Limb (tissue), 2 donors: ENCODE measurements around the gene UBE2K.
"Not testable (repeated sequence)": the region's sequence is repeated elsewhere in the genome, so short reads cannot be mapped to it uniquely, and the experiment has no call there.

Source experiments
- DNase-seq, 2 donors: peaks; one replicate each; pipeline ENCODE4 v3.0.0-alpha.2; 2016; ENCODE audit errors: extremely low spot score in 2 of 2

The UBE2K gene

DNA sequence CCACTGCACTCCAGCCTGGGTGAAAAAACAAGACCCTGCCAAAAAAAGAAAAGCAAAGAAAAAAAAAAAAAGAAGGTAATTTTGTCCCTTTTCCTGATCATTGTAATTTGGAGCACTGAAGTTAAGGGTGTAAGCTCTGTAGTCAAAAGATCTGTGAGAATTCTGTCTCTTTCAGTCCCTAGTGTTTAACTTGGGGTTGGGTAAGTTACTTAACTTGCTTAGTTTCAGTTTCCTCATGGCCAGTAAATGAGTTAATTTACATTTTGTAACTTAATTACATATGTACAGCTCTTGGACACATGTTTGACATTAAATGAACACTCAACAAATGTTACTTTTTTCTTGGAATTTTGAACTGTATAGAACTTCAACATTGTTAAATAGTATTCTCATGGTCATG lies 10.9 kb upstream of the UBE2K start:
- DNase-seq: no peak

DNA sequence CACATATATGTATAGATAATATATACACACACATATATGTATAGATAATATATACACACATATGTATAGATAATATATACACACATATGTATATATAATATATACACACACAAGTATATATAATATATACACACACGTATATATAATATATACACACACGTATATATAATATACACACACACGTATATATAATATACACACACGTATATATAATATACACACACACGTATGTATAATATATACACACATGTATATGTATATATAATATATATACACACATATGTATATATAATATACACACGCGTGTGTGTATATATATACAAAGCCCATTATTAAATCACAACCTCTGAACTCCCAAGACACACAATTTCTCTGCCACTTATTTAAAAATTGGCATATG lies 8.0 kb upstream of the UBE2K start:
- no peak for DNase-seq

DNA sequence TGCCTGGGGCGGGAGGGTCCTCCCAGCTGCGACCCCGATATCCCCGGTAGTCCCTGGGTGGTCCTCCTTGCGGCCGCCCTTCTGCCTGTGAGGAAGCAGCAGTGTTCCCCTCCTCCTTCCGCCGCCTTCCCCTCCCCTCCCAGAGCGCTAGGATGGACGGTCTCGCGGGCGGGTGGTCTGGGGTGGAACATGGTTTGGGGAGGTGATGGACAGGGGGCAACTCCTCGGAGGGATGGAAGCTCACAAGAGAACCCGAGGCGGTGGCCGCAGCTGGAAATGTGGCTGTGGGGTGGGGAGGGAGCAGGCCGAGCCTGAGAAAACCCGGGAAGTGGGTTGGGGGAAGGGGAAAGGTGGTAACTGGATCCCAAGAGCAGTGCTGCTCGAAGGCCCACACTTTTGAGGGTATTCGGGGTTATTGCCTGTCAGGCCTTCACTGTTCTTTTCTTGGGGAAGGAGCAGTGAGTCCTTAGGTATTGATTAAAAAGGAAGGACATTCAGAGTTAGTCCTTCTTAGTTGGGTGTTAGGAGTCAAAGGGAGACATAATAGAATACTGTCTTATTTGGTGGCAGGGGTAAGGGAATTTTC lies 581 bp downstream of the UBE2K start:
- peak in 1 of 2 donors; percentile 80 for DNase-seq

GRCh38 chr4:39699687-39700409 lies 1.9 kb downstream of the UBE2K start:
- no peak for DNase-seq

DNA sequence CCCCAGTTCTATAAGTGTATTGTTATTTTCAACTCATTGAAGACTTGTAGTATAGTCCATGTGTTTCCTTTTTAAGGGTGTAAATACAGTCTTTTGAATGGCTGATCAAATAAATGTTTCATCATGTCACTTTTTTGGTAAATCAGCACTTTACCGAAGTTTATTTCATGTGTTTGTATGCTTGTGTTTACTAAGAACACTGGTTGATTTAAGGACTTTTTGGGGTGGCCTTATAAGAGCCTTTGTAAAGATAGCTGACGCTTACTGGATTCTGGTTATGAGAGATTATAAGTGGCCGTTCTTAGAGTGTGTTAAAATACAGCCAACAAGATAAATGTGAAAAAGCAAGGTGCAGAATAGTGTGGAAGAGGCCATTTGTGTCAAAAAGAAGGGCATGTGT lies 2.6 kb downstream of the UBE2K start:
- DNase-seq: no peak

DNA sequence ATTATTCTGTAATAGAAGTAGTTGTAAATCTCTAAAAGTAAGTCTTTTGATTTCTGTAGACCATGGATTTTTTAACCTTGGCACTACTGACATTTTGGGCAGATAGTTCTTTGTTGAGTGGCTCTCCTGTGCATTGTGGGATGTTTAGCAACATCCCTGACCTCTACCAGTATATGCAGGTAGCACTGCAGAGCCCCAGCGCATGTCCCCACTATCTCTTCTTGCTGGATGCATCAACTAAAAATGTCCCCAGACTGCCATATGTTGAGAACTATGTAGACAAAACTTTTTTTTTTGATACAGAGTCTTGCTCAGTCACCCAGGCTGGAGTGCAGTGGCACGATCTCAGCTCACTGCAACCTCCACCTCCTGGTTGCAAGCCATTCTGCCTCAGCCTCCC lies 4.8 kb downstream of the UBE2K start:
- DNase-seq: no peak

DNA sequence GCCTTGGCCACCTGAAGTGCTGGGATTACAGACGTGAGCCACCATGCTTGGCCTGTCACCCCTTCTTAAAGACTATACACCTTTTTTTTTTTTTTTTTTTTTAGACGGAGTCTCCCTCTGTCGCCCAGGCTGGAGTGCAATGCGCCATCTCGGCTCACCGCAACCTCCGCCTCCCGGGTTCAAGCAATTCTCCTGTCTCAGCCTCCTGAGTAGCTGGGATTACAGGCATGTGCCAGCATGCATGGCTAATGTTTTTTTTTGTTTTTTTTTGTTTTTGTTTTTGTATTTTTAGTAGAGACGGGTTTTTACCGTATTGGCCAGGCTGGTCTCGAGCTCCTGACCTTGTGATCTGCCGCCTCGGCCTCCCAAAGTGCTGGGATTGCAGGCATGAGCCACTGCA lies 6.9 kb downstream of the UBE2K start:
- DNase-seq: not testable (repeated sequence)

- no peak for DNase-seq
These were observed 8.4 kb downstream of the UBE2K start for GRCh38 chr4:39706334-39706733.

DNA sequence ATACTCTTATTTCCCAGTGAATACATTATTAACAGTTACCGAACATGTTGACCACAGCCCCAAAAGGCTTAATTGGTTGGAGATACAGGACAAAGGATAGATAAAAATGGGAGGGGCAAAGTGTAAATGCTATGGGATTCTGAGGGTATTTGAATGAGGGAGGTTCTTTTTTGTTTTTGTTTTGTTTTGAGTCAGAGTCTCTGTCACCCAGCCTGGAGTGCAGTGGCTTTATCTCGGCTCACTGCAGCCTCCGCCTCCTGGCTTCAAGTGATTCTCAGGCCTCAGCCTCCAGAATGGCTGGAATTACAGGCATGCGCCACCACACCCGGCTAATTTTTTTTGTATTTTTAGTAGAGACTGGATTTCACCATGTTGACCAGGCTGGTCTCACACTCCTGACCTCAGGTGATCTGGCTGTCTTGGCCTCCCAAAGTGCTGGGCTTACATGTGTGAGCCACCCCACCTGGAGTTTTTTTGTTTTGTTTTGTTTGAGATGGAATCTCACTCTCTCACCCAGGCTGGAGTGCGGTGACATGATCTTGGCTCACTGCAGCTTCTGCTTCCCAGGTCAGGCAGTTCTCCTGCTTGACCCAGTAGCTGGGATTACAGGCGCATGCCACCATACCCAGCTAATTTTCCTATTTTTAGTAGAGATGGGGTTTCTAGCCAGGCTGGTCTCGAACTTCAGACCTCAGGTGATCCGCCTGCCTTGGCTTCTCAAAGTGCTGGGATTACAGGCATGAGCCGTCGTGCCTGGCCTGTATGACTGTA lies 9.0 kb downstream of the UBE2K start:
- DNase-seq: no peak

DNA sequence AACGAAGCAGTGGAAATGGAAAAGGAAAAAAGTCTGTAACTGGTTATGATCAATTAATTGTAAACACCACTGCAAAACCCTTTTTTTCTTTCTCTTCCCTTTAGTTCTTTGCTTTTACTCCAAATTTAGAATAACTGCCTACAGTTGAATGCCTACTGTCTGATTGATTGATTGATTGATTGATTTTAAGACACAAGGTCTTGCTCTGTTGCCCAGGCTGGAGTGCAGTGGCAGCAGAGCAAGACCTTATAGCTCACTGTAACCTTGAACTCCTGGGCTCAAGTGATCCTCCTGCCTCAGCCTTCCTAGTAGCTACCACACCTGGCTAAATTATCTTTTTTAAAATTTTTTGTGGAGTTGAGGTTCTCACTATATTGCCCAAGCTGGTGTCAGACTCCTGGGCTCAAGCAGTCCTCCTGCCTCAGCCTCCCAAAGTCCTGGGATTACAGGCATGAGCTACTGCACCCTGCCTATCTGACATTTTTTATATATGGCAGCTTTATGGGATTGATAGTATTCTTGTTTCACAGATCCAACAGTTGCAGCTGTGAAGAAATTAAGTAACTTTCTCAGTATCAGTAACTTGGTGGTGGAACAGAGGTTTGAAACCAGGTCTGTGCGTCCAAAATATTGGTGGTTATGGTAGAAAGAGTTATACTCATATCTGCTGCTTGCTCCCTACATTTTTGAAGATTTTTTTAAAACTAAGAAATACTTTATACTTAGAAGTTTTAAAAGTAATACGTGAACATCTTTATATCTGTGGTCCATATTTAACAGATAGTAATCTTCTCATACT lies 12.4 kb downstream of the UBE2K start:
- no peak for DNase-seq

DNA sequence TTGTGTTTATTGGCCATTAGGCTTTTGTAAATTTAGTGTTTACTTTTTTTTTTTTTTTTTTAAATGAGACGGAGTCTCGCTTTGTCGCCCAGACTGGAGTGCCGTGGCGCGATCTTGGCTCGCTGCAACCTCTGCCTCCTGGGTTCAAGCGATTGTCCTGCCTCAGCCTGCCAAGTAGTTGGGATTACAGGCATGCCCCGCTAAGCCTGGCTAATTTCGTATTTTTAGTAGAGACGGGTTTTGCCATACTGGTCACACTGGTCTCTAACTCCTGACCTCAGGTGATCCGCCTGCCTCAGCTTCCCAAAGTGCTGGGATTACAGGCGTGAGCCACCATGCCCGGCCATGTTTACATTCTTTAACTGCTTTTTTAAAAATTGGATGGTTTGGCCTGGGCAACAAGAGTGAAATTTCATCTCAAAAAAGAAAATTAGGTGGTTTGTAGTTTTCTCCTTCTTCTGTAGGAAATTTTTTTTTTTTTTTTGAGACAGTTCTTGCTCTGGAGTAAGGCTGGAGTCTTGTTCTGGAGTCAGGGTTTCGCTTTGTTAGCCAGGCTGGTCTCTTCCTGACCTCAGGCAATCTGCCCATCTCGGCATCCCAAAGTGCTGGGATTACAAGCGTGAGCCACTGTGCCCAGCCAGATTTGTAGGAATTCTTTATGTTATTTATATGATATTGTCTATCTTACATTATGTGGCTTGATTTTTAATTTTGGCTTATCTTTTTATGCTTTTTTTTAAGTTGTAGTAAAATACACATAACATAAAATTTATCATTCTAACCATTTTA lies 15.1 kb downstream of the UBE2K start:
- no peak for DNase-seq

DNA sequence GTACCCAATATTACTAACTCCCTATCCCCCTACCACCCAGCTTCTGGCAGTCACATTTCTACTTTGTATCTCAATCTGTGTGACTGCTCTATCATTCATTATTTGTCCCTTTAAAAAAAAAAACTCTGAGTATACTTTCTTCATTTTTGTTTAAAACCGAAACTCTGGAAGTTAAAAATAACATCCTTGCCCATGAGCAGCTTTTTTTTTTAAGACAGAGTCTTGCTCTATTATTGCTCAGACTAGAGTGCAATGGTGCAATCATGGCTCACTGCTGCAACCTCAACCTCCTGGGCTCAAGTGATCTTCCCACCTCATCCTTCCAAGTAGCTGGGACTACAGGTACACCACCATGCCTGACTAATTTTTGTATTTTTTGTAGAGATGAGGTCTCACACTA lies 15.8 kb downstream of the UBE2K start:
- no peak for DNase-seq

DNA sequence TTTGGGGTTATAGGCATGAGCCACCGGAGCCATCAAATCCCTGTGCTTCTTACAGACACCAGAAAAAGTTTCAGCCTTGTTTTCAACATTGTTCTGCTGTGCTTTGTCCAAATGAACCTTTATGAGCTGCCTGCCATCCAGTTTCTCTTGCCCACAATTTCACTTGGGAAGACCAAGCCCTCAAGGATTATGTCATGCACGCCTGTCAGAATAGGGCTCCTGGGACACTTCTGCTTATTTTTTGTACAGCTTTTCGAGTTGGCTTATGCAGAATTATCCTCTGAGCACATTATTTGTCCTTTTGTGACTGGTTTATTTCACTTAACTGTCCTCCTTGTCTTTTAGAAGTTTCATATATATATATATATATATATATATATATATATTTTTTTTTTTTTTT lies 16.2 kb downstream of the UBE2K start:
- DNase-seq: no peak

- DNase-seq: no peak
These were observed 17.9 kb downstream of the UBE2K start for GRCh38 chr4:39715788-39716187.

- DNase-seq: no peak
These were observed 18.4 kb downstream of the UBE2K start for GRCh38 chr4:39716356-39716755.

DNA sequence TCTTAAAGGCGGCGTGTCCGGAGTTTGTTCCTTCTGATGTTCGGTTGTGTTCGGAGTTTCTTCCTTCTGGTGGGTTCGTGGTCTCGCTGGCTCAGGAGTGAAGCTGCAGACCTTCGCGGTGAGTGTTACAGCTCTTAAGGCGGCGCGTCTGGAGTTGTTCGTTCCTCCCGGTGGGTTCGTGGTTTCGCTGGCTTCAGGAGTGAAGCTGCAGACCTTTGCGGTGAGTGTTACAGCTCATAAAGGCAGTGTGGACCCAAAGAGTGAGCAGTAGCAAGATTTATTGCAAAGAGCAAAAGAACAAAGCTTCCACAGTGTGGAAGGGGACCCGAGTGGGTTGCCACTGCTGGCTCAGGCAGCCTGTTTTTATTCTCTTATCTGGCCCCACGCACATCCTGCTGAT lies 19.8 kb downstream of the UBE2K start:
- DNase-seq: not testable (repeated sequence)

DNA sequence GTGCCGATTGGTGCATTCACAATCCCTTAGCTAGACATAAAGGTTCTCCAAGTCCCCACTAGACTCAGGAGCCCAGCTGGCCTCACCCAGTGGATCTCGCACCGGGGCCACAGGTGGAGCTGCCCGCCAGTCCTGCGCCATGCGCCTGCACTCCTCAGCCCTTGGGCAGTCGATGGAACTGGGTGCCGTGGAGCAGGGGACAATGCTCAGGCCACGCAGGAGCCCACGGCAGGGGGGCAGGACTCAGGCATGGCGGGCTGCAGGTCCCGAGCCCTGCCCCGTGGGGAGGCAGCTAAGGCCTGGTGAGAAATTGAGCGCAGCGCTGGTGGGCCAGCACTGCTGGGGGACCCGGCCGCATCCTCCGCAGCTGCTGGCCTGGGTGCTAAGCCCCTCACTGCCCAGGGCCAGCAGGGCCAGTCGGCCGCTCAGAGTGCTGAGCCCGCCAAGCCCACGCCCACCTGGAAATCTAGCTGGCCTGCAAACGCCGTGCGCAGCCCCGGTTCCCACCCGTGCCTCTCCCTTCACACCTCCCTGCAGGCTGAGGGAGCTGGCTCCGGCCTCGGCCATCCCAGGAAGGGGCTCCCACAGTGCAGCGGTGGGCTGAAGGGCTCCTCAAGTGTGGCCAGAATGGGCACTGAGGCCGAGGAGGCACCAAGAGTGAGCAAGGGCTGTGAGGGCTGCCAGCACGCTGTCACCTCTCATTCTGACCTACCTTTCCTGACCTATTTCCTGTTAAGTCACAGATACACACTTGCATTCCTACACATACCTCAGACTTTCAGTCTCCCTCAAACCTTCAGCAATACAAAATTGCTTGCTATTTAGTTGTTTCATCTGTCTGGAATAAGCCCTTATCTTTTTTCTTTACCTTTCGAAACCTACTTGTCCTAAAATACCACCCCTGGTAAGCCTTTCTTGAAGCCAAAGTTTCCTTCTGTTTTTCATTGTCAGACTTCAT lies 20.7 kb downstream of the UBE2K start:
- DNase-seq: no peak

GRCh38 chr4:39719804-39720580 lies 22.1 kb downstream of the UBE2K start:
- DNase-seq: no peak

DNA sequence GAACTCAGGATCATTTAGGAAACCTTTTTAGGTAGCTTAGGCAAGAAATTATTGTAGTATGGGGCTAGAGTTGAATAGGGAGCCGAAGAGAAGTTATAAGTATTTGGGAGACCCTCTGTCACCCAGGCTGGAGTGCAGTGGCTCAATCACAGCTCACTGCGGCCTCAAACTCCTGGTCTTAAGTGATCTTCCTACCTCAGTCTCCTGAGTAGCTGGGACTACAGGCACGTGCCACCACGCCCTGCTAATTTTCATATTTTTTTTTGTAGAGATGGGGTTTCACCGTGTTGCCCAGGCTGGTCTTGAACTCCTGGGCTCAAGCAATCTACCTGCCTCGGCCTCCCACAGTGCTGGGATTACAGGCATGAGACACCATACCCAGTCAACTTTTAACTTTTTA lies 23.3 kb downstream of the UBE2K start:
- not testable (repeated sequence) for DNase-seq
